ENCODE measurements around the gene PLXNA3. TPM values are rescaled to one million over a fixed set of nuclear protein-coding genes. Genes with fewer than 3 reads are reported as not detected.

Gene PLXNA3
- total RNA-seq, 2 donors from 2014 or later, result 39.4 to 42.9 TPM

DNA sequence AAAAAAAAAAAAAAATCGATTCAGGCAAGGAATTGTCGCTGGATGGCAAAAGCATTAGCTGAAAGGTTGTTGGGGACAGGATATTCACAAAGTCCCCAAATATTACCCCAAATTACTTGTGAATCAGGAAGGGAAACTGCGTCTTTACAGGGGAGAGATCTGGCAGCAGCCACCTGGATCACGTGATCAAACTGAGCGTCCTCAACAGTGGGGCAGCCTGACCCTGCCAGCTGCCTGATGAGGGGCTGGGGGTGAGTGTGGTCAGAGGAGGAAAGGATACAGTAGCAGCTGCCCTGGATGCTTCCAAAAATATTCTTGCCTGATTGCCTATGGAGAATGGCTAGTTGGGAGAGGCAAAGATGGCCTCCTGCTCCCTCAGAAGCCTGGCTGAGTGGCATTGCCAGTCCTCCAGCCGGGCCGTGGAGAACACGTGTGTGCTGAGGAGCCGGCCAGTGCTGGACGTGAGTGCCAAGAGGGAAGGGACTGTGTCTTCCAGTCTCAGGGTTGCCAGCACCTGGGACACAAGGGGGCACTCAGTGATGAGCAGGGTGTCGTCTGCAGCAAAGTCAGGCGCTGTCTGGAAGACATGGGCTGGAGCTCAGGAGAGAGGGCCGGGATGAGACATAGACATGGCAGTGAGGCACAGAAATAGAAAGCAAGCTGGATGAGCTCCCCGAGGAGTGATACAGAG lies 24.0 kb downstream of the PLXNA3 start:
- DNase-seq, result no peak
- ATAC-seq (replicated peaks in 1 of 2), result no peak
- peaks cover 0 to 2% of the 10 kb centered on the region in 2 donors for H3K36me3 Mint-ChIP-seq (ENCODE audit: insufficient read depth in 2 of 2)
- H3K27ac Mint-ChIP-seq, result no peak overlapping the region
- H3K27me3 Mint-ChIP-seq (ENCODE audit: low read depth), result no peaks in the 10 kb centered on the region
- no peaks in the 10 kb centered on the region for H3K9me3 Mint-ChIP-seq
- H3K4me1 Mint-ChIP-seq (ENCODE audit: low read depth), result peaks cover 7% of the 10 kb centered on the region
- no peak overlapping the region for H3K4me3 Mint-ChIP-seq

DNA sequence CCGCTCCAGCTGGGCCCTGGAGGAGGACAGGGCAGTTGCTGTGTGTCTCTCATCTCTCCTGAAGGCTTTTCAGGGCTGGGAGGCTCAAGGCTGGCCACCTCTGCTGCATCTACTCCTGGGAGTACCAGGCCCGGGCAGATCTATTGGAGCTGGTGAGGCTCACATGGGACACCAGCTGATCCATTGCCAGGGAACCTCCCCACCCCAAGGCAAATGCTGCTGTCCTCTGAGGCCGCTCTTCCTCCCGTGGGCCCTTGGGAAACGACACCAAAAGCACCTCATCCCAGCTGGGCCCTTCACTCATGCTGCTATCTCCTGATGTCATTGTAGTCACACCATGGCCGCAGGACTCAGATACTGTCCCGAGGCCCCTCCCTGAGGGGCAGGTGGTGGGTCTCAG lies 24.7 kb downstream of the PLXNA3 start:
- Mint-ChIP-seq H3K4me3 (no peak overlapping the region), H3K9me3 (no peaks in the 10 kb centered on the region), H3K4me1 (ENCODE audit: low read depth) (peaks cover 9% of the 10 kb centered on the region), H3K27me3 (ENCODE audit: low read depth) (no peaks in the 10 kb centered on the region), H3K36me3 (ENCODE audit: insufficient read depth in 2 of 2) (peaks cover 0 to 4% of the 10 kb centered on the region in 2 donors), H3K27ac (no peak overlapping the region)
- no peak for DNase-seq
- no peak for ATAC-seq (replicated peaks in 1 of 2)

DNA sequence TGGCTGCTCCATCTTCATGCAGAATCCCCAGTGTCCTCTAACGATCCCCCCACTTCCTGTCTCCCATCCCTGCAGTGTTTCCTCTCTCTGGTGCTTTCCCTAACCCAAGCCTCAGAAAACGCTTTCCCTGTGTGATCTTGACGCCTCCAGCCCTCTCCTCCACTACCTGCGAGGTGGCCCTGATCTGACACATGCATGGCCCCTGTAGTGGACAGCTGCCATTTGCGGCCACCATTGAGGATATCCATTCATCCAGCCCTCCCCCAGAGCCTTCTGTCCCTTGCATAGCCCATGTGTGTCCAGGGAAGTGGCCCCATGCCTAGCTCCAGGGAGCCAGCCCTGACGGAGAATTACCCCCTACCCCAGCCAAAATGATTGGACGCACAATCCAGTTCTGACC lies 25.2 kb downstream of the PLXNA3 start:
- Mint-ChIP-seq H3K9me3 (no peaks in the 10 kb centered on the region), H3K36me3 (ENCODE audit: insufficient read depth in 2 of 2) (peaks cover 0 to 8% of the 10 kb centered on the region in 2 donors), H3K4me1 (ENCODE audit: low read depth) (peaks cover 13% of the 10 kb centered on the region), H3K4me3 (no peak overlapping the region), H3K27me3 (ENCODE audit: low read depth) (no peaks in the 10 kb centered on the region), H3K27ac (no peak overlapping the region)
- ATAC-seq (replicated peaks in 1 of 2) (no peak), DNase-seq (no peak)

DNA sequence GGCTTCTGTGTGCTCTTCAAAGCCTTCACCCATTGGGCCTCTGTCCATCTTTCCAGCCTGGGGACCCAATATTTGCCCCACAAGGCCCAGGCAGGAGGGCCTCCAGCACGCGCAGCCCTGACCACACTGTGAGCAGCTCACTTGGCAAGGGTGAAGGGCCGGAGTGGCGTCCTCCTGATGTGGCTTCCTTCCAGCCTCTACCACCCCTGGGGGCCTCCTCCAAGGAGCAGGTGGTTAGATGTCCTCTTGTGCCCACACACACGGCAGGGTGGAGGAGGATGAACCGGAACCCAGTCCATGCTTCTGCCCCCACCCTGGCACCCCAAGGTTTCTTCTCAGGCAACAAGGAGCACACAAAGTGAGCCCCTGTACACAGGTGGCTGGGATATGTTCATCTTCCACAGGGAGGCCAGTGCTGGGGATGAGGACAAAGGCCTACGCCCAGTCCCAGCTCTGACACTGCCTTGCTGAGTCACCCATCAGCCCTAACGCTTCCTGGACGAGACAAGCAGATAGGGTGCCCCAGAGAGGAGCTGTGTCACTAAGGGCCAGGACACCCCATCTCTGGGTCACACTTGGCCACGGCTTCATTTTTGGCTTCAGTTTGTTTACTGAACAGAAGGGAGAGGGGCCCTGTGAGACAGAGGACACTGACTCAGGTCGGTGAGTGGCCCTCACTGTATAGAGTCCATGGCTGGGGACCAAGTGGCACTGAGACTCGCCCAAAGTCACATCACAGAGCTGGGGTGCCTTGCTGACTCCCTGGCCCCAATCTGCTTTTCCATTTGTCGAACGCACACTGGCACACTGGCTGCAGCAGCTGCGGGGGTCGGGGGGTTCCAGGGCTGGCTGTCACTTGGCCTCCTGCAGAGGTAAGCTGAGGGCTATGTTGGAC lies 26.4 kb downstream of the PLXNA3 start:
- ATAC-seq (replicated peaks in 1 of 2) (peak in 1 of 2 donors; percentile 27), DNase-seq (no peak)
- peak overlapping the region; percentile 66 to 68 for H3K4me3 Mint-ChIP-seq
- peaks cover 0 to 8% of the 10 kb centered on the region in 2 donors for H3K36me3 Mint-ChIP-seq (ENCODE audit: insufficient read depth in 2 of 2)
- no peaks in the 10 kb centered on the region for H3K9me3 Mint-ChIP-seq
- H3K4me1 Mint-ChIP-seq (ENCODE audit: low read depth), result peaks cover 14% of the 10 kb centered on the region
- no peak overlapping the region for H3K27ac Mint-ChIP-seq
- no peaks in the 10 kb centered on the region for H3K27me3 Mint-ChIP-seq (ENCODE audit: low read depth)

DNA sequence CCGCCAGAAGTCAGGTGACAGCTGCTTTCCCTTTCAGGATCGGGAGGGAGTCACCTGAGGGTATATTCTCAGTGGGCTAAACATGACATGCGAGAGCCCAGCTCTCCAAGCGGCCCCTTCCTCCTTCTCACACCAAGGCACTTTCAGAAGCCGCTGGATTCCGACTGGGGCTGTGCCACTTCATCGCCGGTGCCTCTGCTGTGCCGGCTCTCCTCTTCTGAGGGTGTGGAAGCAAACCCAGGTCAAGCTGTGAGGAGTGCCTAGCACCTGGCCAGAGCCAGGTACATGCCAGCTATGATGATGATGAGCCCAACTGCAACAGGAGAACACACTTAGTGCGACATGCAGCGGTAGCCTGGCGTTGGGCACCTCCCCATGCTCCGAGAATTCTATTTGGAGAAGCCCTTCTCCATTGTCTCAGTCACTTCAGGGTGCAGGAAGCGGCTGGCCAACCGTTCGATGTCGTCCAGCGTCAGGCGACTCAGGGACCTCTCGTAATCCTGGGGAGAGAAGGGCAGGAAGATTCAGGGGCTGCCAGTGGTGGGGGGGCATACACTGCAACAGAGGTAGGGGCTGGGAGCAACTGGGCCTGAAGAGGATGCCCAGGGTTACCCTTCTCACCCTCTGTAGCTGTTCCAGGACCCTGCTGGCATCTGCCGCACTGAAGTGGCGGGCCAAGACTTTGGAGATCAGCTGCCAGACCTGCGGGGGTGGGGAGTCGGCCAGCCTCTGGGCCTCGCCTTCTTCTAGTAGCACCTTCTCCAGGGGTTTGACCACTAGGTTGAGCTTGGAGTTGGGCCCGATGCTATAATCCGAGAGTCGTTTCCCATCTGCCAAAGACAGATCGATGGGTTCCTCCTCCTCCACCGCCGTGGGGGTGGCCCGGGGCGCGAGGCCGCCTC lies 27.3 kb downstream of the PLXNA3 start:
- peaks cover 0 to 10% of the 10 kb centered on the region in 2 donors for H3K36me3 Mint-ChIP-seq (ENCODE audit: insufficient read depth in 2 of 2)
- H3K27ac Mint-ChIP-seq, result no peak overlapping the region
- H3K4me3 Mint-ChIP-seq, result peak overlapping the region; percentile 66 to 68
- peaks cover 15% of the 10 kb centered on the region for H3K4me1 Mint-ChIP-seq (ENCODE audit: low read depth)
- DNase-seq (no peak), ATAC-seq (replicated peaks in 1 of 2) (no peak)
- no peaks in the 10 kb centered on the region for H3K9me3 Mint-ChIP-seq
- H3K27me3 Mint-ChIP-seq (ENCODE audit: low read depth), result no peaks in the 10 kb centered on the region

DNA sequence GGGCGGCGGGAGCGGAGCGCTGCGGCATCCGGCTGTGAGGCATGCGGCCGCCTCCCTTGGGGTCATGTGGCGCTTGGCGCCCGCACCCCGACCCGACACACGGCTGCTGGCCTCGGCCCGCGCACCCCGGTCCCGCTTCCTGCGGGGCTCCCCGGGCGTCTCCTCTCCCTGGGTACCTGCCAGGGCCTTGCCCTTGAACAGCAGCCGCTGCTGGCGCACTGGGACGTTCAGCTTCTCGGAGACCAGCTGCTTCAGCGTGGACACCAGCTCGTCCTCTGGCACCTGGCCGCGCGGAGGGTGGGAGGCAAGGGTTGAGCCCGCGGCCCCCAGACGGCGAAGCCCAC lies 27.9 kb downstream of the PLXNA3 start:
- no peak overlapping the region for H3K27ac Mint-ChIP-seq
- DNase-seq (peak; percentile 45 to 56), ATAC-seq (replicated peaks in 1 of 2) (peak; percentile 6 to 16)
- H3K4me1 Mint-ChIP-seq (ENCODE audit: low read depth), result peaks cover 15% of the 10 kb centered on the region
- no peaks in the 10 kb centered on the region for H3K27me3 Mint-ChIP-seq (ENCODE audit: low read depth)
- H3K36me3 Mint-ChIP-seq (ENCODE audit: insufficient read depth in 2 of 2), result peaks cover 0 to 10% of the 10 kb centered on the region in 2 donors
- no peaks in the 10 kb centered on the region for H3K9me3 Mint-ChIP-seq
- H3K4me3 Mint-ChIP-seq, result peak overlapping the region; percentile 66 to 68

DNA sequence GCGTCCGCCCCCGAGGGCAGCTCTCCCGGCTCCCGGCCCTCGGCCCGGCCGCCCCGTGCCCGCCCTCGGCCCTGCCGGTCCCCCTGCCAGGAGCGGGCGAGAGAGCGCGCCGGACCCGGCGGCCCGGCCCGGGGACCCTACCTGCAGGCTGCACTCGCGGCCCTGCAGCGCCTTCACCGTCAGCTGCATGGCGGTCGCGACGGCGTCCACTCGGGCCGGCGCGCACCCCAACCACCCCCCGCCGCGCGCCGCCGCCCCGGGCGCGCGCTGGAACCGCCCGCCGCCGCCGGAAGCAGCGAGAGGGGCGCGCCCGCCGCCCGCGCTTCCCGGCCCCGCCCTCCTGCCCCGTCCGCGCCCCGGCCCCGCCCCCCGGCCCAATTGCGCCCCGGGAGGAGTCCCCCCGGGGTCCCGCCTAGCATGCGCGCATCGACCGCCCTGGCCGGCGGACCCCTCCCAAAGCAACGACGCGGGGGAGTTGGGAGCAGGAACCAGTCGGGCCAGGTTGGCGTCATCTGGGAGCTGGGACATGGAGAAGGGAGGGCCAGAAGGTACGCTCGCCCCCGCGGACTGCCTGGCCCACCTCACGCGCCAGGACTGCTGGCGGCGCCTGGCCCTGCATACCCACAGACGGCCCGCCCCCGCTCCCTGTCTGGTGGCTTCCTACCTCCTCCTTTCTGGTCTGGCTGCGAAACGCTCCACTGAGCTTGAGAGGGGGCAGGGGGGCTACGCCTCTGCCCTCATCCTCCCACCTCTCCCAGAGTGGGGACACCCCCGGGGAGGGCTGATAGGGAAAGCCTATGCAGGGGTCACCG lies 28.5 kb downstream of the PLXNA3 start, which contains the start of gene UBL4A:
UBL4A (minus strand) TSS at position 220 of the 812 bp plus-strand sequence; CDS start at position 189, 31 bp downstream.
- H3K36me3 Mint-ChIP-seq (ENCODE audit: insufficient read depth in 2 of 2), result peaks cover 0 to 10% of the 10 kb centered on the region in 2 donors
- H3K4me1 Mint-ChIP-seq (ENCODE audit: low read depth), result peaks cover 15% of the 10 kb centered on the region

DNA sequence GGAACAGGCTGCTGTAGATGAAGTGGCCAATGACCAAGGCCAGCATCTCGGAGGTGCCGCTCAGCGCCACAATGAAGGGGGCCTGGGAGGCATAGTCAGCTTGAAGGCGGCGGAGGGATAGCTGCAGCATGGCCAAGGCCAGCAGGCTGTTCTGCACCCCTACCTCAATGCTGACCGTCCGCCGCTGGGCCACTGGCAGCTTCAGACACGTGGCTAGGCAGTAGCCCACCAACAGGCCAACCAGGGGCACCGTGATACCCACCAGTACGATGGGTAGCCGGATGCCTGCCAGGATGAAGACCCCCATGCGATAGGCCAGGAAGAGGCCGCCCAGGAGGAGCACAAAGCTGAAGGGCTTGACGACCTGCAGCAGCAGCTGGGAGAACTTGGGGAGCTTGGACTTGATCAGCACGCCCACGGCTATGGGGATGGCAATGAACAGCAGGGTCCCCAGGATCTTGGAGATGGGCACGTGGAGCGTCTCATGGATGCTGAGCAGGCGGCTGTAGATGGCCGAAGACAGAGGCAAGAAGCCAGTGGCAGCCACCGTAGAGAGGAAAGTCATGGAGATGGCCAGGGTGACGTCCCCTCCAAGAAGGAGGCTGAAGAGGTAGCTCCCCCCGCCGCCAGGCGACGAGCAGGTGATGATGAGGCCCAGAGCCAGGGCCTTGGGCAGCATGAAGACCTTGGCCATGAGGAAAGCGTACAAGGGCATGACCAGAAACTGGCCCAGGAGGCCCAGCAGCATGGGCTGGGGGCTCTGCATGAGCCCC lies 29.6 kb downstream of the PLXNA3 start:
- peaks cover 0 to 10% of the 10 kb centered on the region in 2 donors for H3K36me3 Mint-ChIP-seq (ENCODE audit: insufficient read depth in 2 of 2)
- H3K4me3 Mint-ChIP-seq, result peak overlapping the region; percentile 85 to 86
- ATAC-seq (replicated peaks in 1 of 2), result no peak

More for the DNA sequence above, 28.5 kb downstream of the PLXNA3 start, which contains the start of gene UBL4A:
- no peaks in the 10 kb centered on the region for H3K9me3 Mint-ChIP-seq
- peak; percentile 61 to 72 for DNase-seq
- peak; percentile 26 to 32 for ATAC-seq (replicated peaks in 1 of 2)
- peak within 1 kb of the TSS; percentile 85 to 86 for H3K4me3 Mint-ChIP-seq
- H3K27me3 Mint-ChIP-seq (ENCODE audit: low read depth), result no peaks in the 10 kb centered on the region
- peak within 1 kb of the TSS; percentile 68 for H3K27ac Mint-ChIP-seq

DNA sequence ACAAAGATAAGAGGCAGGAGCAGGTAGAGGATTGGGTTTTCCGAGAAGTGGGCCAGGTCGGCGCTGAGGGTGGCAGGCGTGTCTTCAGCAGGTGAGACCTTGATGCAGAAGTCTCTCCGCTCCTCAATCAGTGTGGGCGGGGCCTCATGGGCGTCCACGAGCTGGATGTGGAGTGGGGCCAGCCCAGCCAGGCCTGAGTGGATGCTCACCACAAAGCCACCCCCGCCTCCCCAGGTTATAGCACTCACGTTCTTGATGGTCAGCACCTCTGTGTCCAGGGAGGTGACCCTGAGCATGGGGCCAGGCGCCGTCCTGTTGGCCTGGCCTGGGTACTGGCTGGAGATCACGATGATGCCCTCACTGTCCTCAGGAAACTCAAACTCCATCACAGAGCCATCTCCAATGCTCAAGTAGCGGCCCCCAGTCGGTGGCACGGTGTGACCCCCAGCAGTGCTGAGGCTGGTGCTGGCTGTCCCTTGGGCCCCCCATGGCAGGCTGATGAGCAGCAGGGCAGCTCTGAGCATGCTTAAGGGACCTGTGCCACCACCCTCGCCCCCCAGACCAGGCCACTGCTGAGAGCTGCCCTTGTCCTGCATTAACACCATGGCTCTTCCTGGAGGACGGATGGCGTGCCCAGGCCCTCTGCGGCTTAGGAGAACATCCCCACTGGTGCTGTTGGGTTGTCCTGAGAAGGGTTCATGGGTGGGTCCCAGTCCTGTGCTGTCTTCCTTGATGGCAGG lies 30.4 kb downstream of the PLXNA3 start:
- no peak for ATAC-seq (replicated peaks in 1 of 2)
- H3K4me1 Mint-ChIP-seq (ENCODE audit: low read depth), result peaks cover 15% of the 10 kb centered on the region

More for the DNA sequence above, 29.6 kb downstream of the PLXNA3 start:
- DNase-seq, result no peak
- Mint-ChIP-seq H3K4me1 (ENCODE audit: low read depth) (peaks cover 15% of the 10 kb centered on the region), H3K9me3 (no peaks in the 10 kb centered on the region), H3K27ac (peak overlapping the region; percentile 3), H3K27me3 (ENCODE audit: low read depth) (no peaks in the 10 kb centered on the region)

DNA sequence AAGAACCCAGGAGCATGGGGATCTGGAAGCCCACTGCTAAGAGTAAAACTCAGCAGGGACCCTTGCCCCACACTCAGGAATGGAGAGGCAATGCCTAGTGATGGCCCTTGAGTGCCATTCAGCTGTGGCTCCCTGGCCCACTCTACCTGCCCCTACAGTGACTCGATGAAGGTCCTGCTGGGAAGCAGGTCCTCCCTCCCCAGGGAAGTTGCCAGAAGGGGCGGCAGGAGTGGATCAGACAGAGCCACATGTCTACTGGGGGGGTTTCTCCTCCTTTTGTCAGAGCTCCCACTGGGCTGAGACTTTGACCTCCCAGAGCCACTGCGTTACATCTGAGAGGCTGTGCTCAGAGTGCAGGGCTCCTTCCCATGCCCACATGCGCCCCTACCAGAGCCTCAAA lies 31.1 kb downstream of the PLXNA3 start:
- Mint-ChIP-seq H3K4me3 (peak overlapping the region; percentile 90 to 95), H3K27ac (no peak overlapping the region), H3K36me3 (ENCODE audit: insufficient read depth in 2 of 2) (peaks cover 0 to 10% of the 10 kb centered on the region in 2 donors), H3K9me3 (no peaks in the 10 kb centered on the region), H3K4me1 (ENCODE audit: low read depth) (peaks cover 15% of the 10 kb centered on the region), H3K27me3 (ENCODE audit: low read depth) (no peaks in the 10 kb centered on the region)
- no peak for ATAC-seq (replicated peaks in 1 of 2)
- no peak for DNase-seq

More for the DNA sequence above, 30.4 kb downstream of the PLXNA3 start:
- Mint-ChIP-seq H3K27ac (peak overlapping the region; percentile 3), H3K4me3 (peak overlapping the region; percentile 15 to 36), H3K36me3 (ENCODE audit: insufficient read depth in 2 of 2) (peaks cover 0 to 10% of the 10 kb centered on the region in 2 donors), H3K27me3 (ENCODE audit: low read depth) (no peaks in the 10 kb centered on the region), H3K9me3 (no peaks in the 10 kb centered on the region)
- DNase-seq, result no peak

DNA sequence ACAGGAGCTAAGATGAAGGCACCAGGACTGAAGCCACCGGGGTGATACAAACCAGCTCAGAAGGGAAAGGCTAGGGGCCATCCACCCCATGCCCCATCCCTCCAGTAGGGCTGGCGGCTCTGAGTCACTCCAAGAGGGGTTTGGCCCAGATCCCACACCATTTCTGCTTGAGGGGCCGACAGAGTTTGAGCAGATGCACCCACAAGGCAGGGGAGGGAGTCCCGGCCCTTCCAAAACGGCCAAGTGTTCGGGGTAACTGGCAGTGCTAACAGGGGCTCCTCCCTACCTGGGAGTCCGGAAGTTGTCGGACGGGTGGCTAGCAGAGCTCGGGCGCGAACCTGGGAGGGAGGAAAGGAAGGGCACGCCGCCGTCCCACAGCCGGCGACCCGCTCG lies 31.9 kb downstream of the PLXNA3 start:
- H3K4me3 Mint-ChIP-seq, result peak overlapping the region; percentile 90 to 95
- peak; percentile 44 to 46 for DNase-seq

More for the DNA sequence above, 31.9 kb downstream of the PLXNA3 start:
- H3K9me3 Mint-ChIP-seq, result no peaks in the 10 kb centered on the region
- peak; percentile 25 to 32 for ATAC-seq (replicated peaks in 1 of 2)
- H3K4me1 Mint-ChIP-seq (ENCODE audit: low read depth), result peaks cover 15% of the 10 kb centered on the region
- no peaks in the 10 kb centered on the region for H3K27me3 Mint-ChIP-seq (ENCODE audit: low read depth)
- H3K36me3 Mint-ChIP-seq (ENCODE audit: insufficient read depth in 2 of 2), result peaks cover 0 to 10% of the 10 kb centered on the region in 2 donors
- peak overlapping the region; percentile 81 for H3K27ac Mint-ChIP-seq

Measured in activated T-cell treated with anti-CD3 and anti-CD28 coated beads, Interleukin-2, amount 50 U/mL, for 72 hours (primary cell).